Fibroblast of lung (primary cell): Measurements from ENCODE around the gene AZU1.

Source experiments
- CTCF ChIP-seq, 2 donors: IDR thresholded peaks in 1 of 2; conservative IDR thresholded peaks in 1 of 2; 1 replicate in 1 of 2; 2 replicates in 1 of 2; pipeline ENCODE4 v1.5.1; 2011 to 2012; ENCODE audit warnings: low read length in 2 of 2, control low read depth in 1 of 2, inconsistent platforms in 1 of 2, low read depth in 1 of 2, mild to moderate bottlenecking in 1 of 2
- EZH2 ChIP-seq: IDR thresholded peaks from 2 replicates; pipeline ENCODE4 v1.5.1; 2012; ENCODE audit warnings: low read length, control low read depth, mild to moderate bottlenecking; ENCODE audit errors: missing control alignments

DNA sequence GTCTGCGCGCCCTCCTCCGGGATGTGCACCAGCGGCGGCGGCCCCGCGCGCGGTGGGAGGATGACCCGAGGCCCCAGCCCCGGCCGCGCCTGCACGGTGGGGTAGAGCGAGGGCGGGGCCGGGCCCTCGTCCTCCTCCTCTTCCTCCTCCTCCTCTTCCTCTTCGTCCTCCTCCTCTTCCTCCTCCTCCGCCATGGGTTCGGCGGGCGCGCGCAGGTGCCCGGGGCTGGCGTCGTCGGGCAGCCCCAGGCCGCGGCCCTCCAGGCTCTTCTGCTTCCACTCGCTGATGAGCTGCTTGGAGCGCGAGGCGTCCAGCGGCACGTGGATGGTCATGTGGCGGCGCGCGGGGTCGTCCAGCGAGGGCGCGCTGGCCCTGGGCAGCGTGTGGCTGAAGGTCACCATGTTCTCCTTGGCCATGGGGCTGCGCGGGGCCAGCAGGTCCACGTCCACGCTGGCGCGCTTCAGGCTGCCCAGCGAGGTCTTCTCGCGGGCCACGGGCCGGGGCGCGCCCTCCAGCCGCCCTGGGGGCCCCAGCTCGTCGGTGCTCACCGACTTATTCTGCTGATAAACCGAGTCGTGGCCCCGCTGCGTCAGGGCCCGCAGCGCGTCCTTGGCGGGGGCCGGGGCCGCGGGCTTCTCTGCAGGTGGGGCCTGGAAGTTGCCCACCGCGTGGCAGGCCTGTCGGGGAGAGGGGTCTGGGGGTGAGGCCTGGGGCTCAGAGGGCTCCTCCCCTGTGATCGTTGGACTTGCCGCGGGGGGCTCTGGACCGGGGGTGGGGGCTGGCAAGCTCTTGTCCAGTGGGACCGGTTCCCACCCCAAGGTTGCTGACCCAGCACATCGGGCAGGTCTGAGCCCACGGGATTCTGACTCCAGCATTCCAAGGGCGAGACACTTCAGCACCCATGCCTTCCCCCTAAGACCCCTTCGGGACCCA, 14.2 kb upstream of the AZU1 start:
- no peak for TF ChIP-seq CTCF (conservative IDR thresholded peaks at IDR 0.05 in 1 of 2, IDR thresholded peaks at IDR 0.05 in 1 of 2; ENCODE audit: low read depth in 1 of 2, low read length in 2 of 2)
- TF ChIP-seq EZH2: no peak
